Osteoblast (primary cell): ENCODE data around the gene BACE1-AS. TPM values are rescaled to one million over a fixed set of nuclear protein-coding genes. Genes with fewer than 3 reads are reported as not detected.
"Not testable (repeated sequence)": the region's sequence is repeated elsewhere in the genome, so short reads cannot be mapped to it uniquely, and the experiment has no call there.

ENCODE experiments used
- DNase-seq: peaks from one replicate; pipeline ENCODE4 v3.0.0; 2011; ENCODE audit warnings: low spot score, mixed read lengths; ENCODE audit not compliant: insufficient read length; ENCODE audit errors: missing footprints
- H2AFZ ChIP-seq: 2 replicates; pipeline ENCODE4 v1.6.0; 2011; ENCODE audit warnings: mild to moderate bottlenecking, low read length
- H3K27ac ChIP-seq: 2 replicates; pipeline ENCODE4 v1.5.1; 2011; ENCODE audit warnings: mild to moderate bottlenecking, low read depth, low read length, moderate library complexity
- H3K27me3 ChIP-seq: 2 replicates; pipeline ENCODE4 v1.6.0; 2012; ENCODE audit warnings: mild to moderate bottlenecking, control low read depth, inconsistent platforms, low read length, moderate library complexity; ENCODE audit not compliant: insufficient read depth
- H3K36me3 ChIP-seq: 2 replicates; pipeline ENCODE4 v1.5.1; 2011; ENCODE audit warnings: mild to moderate bottlenecking, low read length, control low read depth, moderate library complexity; ENCODE audit not compliant: insufficient read depth
- H3K4me1 ChIP-seq: 2 replicates; pipeline ENCODE4 v1.5.1; 2011; ENCODE audit warnings: mild to moderate bottlenecking, low read length, control low read depth, moderate library complexity; ENCODE audit not compliant: insufficient read depth
- H3K4me2 ChIP-seq: 2 replicates; pipeline ENCODE4 v1.6.0; 2011; ENCODE audit warnings: mild to moderate bottlenecking, low read length; ENCODE audit not compliant: insufficient read depth
- H3K4me3 ChIP-seq: fragments of 200-600 bp; sonication (generic); 3 replicates; pipeline ENCODE4 v1.5.1; 2012; ENCODE audit warnings: mild to moderate bottlenecking, low read length, inconsistent platforms; ENCODE audit not compliant: insufficient read depth
- H3K79me2 ChIP-seq: 2 replicates; pipeline ENCODE4 v1.6.0; 2012; ENCODE audit warnings: mild to moderate bottlenecking, low read length, control low read depth, inconsistent platforms; ENCODE audit not compliant: insufficient read depth
- H3K9me3 ChIP-seq: 2 replicates; pipeline ENCODE4 v1.5.1; 2011; ENCODE audit warnings: low read depth, low read length, control low read depth
- H4K20me1 ChIP-seq: 2 replicates; pipeline ENCODE4 v1.6.0; 2012; ENCODE audit warnings: mild to moderate bottlenecking, low read length, control low read depth; ENCODE audit not compliant: insufficient read depth
- CTCF ChIP-seq: IDR thresholded peaks from 2 replicates; pipeline ENCODE4 v1.5.1; 2011; ENCODE audit warnings: mild to moderate bottlenecking, low read depth, low read length, moderate library complexity; ENCODE audit errors: extremely low read depth
- total RNA-seq: library from RNA; depleted of rRNA; stranded (reverse); fragments of >200 nt; gene quantifications from 2 replicates; pipeline ENCODE4 v1.2.3, GENCODE V29; 2012

The BACE1-AS gene
- total RNA-seq, 1 donor, result 4.0 TPM

GRCh38 chr11:117255966-117256365, 35.2 kb upstream of the BACE1-AS start:
- Histone ChIP-seq H3K36me3 (peaks cover 8% of the 10 kb centered on the region), H3K9me3 (no peaks in the 10 kb centered on the region), H3K4me1 (peaks cover 24% of the 10 kb centered on the region), H4K20me1 (no peaks in the 10 kb centered on the region), H3K27me3 (no peaks in the 10 kb centered on the region), H3K4me2 (no peak overlapping the region), H3K4me3 (no peak overlapping the region), H2AFZ (no peak overlapping the region), H3K79me2 (no peaks in the 10 kb centered on the region), H3K27ac (peak overlapping the region; percentile 17)
- no peak for TF ChIP-seq CTCF
- no peak for DNase-seq

GRCh38 chr11:117256573-117256972, 34.6 kb upstream of the BACE1-AS start:
- Histone ChIP-seq H3K27me3 (no peaks in the 10 kb centered on the region), H3K27ac (peak overlapping the region; percentile 17)
- DNase-seq, result peak; percentile 94

GRCh38 chr11:117258576-117258975, 32.6 kb upstream of the BACE1-AS start:
- TF ChIP-seq CTCF, result no peak
- Histone ChIP-seq H4K20me1 (no peaks in the 10 kb centered on the region), H3K36me3 (peaks cover 6% of the 10 kb centered on the region), H3K4me2 (no peak overlapping the region), H2AFZ (no peak overlapping the region), H3K4me3 (no peak overlapping the region), H3K79me2 (no peaks in the 10 kb centered on the region), H3K27ac (no peak overlapping the region), H3K9me3 (no peaks in the 10 kb centered on the region), H3K27me3 (no peaks in the 10 kb centered on the region), H3K4me1 (peaks cover 24% of the 10 kb centered on the region)
- no peak for DNase-seq

More at GRCh38 chr11:117256573-117256972, 34.6 kb upstream of the BACE1-AS start:
- Histone ChIP-seq H4K20me1 (no peaks in the 10 kb centered on the region), H3K4me2 (no peak overlapping the region), H3K79me2 (no peaks in the 10 kb centered on the region), H3K4me3 (no peak overlapping the region), H3K9me3 (no peaks in the 10 kb centered on the region), H3K4me1 (peaks cover 24% of the 10 kb centered on the region), H2AFZ (no peak overlapping the region), H3K36me3 (peaks cover 8% of the 10 kb centered on the region)
- TF ChIP-seq CTCF, result no peak

GRCh38 chr11:117259417-117259816, 31.7 kb upstream of the BACE1-AS start:
- no peaks in the 10 kb centered on the region for H3K79me2 ChIP-seq
- peak overlapping the region; percentile 44 for H3K4me2 ChIP-seq
- no peaks in the 10 kb centered on the region for H4K20me1 ChIP-seq
- peaks cover 24% of the 10 kb centered on the region for H3K4me1 ChIP-seq
- H3K36me3 ChIP-seq, result peaks cover 6% of the 10 kb centered on the region
- no peak overlapping the region for H3K4me3 ChIP-seq
- H3K27me3 ChIP-seq, result no peaks in the 10 kb centered on the region
- no peaks in the 10 kb centered on the region for H3K9me3 ChIP-seq
- peak overlapping the region; percentile 80 for H3K27ac ChIP-seq
- H2AFZ ChIP-seq, result no peak overlapping the region
- DNase-seq, result peak; percentile 77
- TF ChIP-seq CTCF, result no peak

- H2AFZ ChIP-seq, H3K36me3 ChIP-seq, H3K79me2 ChIP-seq, H3K4me3 ChIP-seq, DNase-seq, H3K4me1 ChIP-seq, H4K20me1 ChIP-seq, H3K27me3 ChIP-seq, H3K4me2 ChIP-seq, H3K27ac ChIP-seq, H3K9me3 ChIP-seq: not testable (repeated sequence)
Measured at GRCh38 chr11:117264624-117265323, 26.4 kb upstream of the BACE1-AS start.
